CD4-positive, alpha-beta T cell treated with Interleukin-10 for 1 hour (primary cell): ENCODE measurements around the gene CCL8.
"Not testable (repeated sequence)": the region's sequence is repeated elsewhere in the genome, so short reads cannot be mapped to it uniquely, and the experiment has no call there.

Source experiments
- DNase-seq: peaks from one replicate; pipeline ENCODE4 v3.0.0-alpha.2; 2020

The CCL8 gene

DNA sequence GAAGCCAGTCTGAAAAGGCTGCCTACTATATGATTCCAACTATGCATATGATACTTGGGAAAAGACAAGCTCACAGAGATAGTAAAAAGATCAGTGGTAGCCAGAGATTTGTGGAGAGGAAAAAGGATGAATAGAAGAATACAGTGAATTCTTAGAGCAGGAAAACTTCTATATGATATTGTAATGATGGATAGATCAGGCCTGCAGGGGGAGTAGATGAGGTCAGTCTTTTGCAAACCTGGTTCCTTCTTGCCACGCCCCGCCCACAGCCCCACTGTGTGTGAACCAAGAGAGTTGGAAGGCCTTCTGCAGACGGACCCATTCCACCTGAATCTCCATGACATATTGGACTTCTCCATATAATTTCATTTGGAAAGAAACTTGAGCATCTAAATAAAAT is 761 bp upstream of the CCL8 start:
- no peak for DNase-seq

- no peak for DNase-seq
Observed at GRCh38 chr17:34321964-34322363, 2.7 kb downstream of the CCL8 start.

GRCh38 chr17:34327580-34327979 is 8.3 kb downstream of the CCL8 start:
- not testable (repeated sequence) for DNase-seq

GRCh38 chr17:34337701-34338100 is 18.5 kb downstream of the CCL8 start:
- DNase-seq = no peak

GRCh38 chr17:34339138-34339770 is 20.0 kb downstream of the CCL8 start:
- DNase-seq = no peak

DNA sequence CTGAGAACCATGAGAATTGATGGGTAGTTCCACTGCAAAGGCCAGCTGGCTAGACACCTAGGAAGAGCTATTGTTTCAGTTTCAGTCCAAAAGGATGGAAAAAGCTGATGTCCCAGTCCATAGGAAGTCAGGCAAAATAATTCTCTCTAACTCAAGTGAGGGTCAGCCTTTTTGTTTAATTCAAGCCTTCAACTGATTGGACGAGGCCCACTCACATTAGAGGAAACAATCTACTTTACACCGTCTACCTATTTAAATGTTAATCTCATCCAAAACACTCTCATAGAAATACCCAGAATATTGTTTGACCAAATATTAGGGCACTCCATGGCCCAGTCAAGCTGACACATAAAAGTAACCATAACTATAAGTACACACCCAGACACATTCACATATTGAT is 22.7 kb downstream of the CCL8 start:
- DNase-seq = no peak

- DNase-seq = no peak
Observed at GRCh38 chr17:34347063-34347462, 27.8 kb downstream of the CCL8 start.

- DNase-seq = no peak
Observed at GRCh38 chr17:34349751-34350150, 30.5 kb downstream of the CCL8 start.

DNA sequence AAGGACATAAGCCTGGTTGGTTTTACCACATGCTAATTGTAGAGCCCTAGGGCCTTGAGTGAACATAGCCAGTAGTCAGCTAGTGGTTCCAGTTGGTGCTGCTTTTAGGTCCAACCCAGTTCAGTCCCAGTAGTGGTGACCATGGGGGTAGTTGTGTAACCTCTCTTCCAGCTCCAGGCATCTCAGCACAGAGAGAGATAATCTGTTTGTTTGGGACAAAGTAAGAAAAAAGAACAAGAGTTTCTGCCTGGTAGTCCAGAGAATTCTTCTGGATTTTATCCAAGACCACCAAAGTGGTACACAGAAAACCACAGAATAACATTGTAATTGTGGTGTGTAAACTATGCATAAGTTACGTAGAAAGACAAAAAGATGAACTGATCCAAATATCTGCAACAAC is 31.9 kb downstream of the CCL8 start:
- DNase-seq = no peak

GRCh38 chr17:34352191-34352590 is 33.0 kb downstream of the CCL8 start:
- DNase-seq = no peak

GRCh38 chr17:34354637-34355036 is 35.4 kb downstream of the CCL8 start:
- no peak for DNase-seq

- DNase-seq = no peak
Observed at GRCh38 chr17:34356194-34356593, 37.0 kb downstream of the CCL8 start, which contains the start of gene CCL13. Gene CCL13, plus strand, starts transcription at chr17:34356480. Its CDS starts 47 bp downstream, at chr17:34356527.

- DNase-seq = no peak
Observed at GRCh38 chr17:34357398-34357797, 38.2 kb downstream of the CCL8 start.

- DNase-seq = no peak
Observed at GRCh38 chr17:34358631-34359030, 39.4 kb downstream of the CCL8 start.

GRCh38 chr17:34360601-34361270 is 41.5 kb downstream of the CCL8 start:
- no peak for DNase-seq

- DNase-seq = peak; percentile 60
Observed at GRCh38 chr17:34361478-34362061, 42.3 kb downstream of the CCL8 start.

GRCh38 chr17:34363183-34363661 is 44.0 kb downstream of the CCL8 start, which contains the start of gene CCL1:
Gene CCL1, minus strand, starts transcription at chr17:34363233. Its CDS starts 72 bp downstream, at chr17:34363161.
- no peak for DNase-seq

DNA sequence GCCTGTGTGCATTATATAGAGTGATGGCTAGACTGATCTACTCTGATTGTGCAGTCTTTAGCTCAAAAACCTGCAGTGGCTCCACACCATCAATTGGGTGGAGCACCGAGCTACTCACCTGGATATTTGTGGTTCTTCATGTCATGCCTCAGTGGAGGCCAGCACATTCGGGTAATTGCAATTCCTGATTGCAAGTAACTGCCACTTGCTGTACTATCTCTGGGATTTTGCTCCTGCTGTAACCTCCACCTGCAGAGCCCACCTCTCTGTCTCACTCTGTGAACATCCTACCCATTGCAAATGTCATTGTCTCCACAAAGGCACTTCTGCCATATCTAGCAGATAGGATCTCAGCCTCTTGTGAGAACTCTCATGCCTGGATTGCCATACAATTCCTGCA is 45.5 kb downstream of the CCL8 start:
- no peak for DNase-seq

- no peak for DNase-seq
Observed at GRCh38 chr17:34365340-34365739, 46.1 kb downstream of the CCL8 start.

DNA sequence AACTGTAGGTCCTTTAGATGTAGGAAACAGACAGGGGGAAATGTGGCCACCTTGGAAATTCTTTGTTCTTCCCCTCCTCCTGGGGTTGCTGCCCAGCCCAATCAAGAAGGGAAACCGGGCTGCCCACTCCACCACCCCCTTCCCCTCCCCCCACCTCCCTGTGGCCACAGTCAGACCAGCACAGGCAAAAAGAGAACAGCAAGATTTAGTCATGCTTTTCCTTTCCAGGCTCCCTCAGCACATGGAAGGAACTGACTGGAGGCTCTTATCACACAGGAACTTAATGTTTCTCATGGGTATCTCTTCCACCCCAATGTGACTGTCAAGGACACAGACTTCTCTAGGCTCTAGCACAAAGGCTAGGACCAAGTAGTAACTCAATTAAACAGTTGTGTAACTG is 46.8 kb downstream of the CCL8 start:
- no peak for DNase-seq

DNA sequence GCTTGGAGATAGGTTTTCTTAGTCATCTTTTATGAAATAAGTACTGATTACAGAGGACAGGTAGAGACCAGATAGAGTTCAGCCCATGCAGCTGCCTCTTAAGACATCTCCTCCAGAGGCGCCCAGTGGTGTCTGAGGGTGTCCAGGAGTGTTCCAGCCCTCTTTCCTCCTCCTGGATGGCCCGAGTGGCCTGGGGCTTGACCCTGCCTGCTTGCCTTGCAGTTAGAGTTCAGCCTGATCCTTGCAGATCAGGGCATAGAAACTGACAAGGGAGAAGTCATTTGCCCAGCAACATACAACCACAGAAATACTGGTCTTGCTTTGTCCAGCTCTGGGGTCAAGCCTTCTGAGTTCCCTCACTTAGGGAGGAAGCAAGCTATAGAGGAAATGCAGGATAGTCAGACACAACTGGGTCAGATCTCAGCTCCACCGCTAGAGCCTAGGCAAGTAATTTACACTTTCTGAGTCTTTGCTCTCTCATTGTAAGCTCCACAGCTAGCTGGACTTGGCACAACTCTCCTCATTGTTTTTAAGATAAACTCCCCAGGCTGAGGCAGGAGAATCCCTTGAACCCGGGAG is 47.4 kb downstream of the CCL8 start:
- DNase-seq = no peak

DNA sequence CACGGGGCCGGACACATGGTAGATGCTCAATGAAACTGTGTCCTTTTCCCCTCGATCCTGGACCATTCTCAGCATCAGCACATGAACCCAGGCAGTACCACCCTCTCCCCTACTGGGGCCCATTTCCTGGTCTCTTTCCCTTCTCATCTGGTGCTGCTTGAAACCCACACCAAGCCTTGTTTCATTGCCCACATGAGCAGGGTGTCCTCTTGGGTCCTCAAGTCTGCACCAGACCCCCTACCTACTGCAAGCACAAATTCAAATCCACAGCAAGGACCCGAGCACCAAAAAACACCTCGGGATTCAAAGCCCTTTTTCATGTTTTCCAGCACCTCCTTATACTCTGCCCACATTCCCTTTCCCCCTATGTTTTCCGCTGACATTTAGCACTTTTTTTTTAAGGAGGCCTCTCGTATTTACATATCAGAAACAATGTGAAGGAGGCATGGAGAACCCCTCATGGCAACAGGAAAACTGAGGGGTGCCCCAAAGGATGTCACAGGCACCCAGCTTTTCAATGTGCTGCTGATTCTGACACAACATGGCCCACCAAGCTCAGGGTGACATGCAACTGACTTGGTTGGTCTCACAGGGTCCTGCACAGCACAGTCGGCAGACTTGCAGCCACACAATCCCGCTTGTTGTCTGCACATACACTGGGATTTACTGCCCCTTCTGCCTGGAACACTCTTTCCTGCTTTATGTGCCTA is 48.4 kb downstream of the CCL8 start:
- no peak for DNase-seq
